Testis (tissue), 3 donors: ENCODE results near the gene KNG1. TPM values are rescaled to one million over a fixed set of nuclear protein-coding genes. Genes with fewer than 3 reads are reported as not detected.

Experiments
- DNase-seq: peaks from one replicate; pipeline ENCODE4 v3.0.0-alpha.2; 2019
- H3K27ac ChIP-seq, 2 donors: fragments of 200-600 bp; sonication (generic); one replicate each; pipeline ENCODE4 v1.5.1; 2019
- H3K27me3 ChIP-seq: fragments of 200-600 bp; sonication (generic); one replicate; pipeline ENCODE4 v1.5.1; 2019
- H3K36me3 ChIP-seq: fragments of 200-600 bp; sonication (generic); one replicate; pipeline ENCODE4 v1.5.1; 2017; ENCODE audit warnings: low read depth; ENCODE audit errors: missing control alignments
- H3K4me1 ChIP-seq: fragments of 200-600 bp; sonication (generic); one replicate; pipeline ENCODE4 v1.5.1; 2019
- H3K4me3 ChIP-seq, 2 donors: fragments of 200-600 bp; sonication (generic); one replicate each; pipeline ENCODE4 v1.5.1; 2017 to 2019
- H3K9me3 ChIP-seq: fragments of 200-600 bp; sonication (generic); one replicate; pipeline ENCODE4 v1.5.1; 2017
- POLR2A ChIP-seq: fragments of 450-650 bp; IDR thresholded peaks from one replicate; pipeline ENCODE4 v1.6.1; 2017; ENCODE audit warnings: antibody characterized with exemption, mild to moderate bottlenecking, moderate library complexity
- WGBS, 2 donors: methylation state at CpG; one replicate each; pipeline ENCODE4 v1.1.5; 2018; 5-methylcytosine and 5-hydroxymethylcytosine counted together
- intact Hi-C: fragments of 100-400 bp; cut with DNase I; formaldehyde crosslinking; loops from one replicate; pipeline ENCODE4 v1.15.1; 2023; ENCODE audit warnings: low total_unique reads
- polyA plus RNA-seq: library from polyadenylated mRNA; stranded (reverse); fragments of 350-450 nt; fragmentation: Illumina TruSeq; extraction: RNeasy Lipid Tissue Mini Kit (QIAGEN cat#74804); gene quantifications from one replicate; pipeline ENCODE4 v1.2.3, GENCODE V29; 2014; ENCODE audit warnings: low read depth, low replicate concordance; ENCODE audit not compliant: insufficient read depth
- total RNA-seq, 2 donors: library from RNA; depleted of rRNA; stranded (reverse); fragments of >200 nt; gene quantifications; one replicate each; pipeline ENCODE4 v1.2.3, GENCODE V29; 2016
- TF ChIP-seq, protein P1 (sequence below), 3 experiments: fragments of 450-650 bp in 2 of 3; fragments of 200-600 bp in 1 of 3; sonication (generic) in 1 of 3; IDR thresholded peaks; one replicate each; pipeline ENCODE4 v1.5.1; 2016 to 2019; ENCODE audit warnings: antibody characterized with exemption in 3 of 3, mild to moderate bottlenecking in 2 of 3, moderate library complexity in 1 of 3

The KNG1 gene
- total and polyA plus RNA-seq, 3 donors from 2014 or later: 0.31 to 0.43 (median 0.34) TPM

DNA sequence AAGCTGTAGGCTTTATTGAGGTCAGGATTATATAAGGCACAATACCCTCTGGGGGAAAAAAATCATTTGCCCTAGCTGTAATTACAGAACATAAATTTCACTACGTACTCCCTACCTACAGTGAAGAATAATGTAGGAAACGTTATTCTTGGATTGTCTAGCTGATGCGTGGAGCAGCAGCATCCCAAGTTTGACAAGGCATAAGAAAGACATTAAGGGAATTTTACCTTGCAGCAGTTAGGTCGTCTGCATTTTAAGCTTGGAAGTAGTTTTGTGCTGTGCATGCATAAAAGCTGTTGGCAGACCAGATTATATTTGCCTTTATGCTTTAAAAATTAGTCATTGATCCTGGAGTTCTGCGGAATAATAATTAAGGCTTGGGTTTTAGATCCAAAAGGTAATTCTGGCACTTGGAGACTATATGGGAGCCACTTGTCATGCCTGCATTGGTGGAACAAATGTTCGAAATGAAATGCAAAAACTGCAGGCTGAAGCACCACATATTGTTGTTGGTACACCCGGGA lies 68.4 kb downstream of the KNG1 start:
- no peaks in the 10 kb centered on the region for H3K27me3 ChIP-seq
- H3K27ac ChIP-seq: no peak overlapping the region
- H3K9me3 ChIP-seq: no peaks in the 10 kb centered on the region
- no peak for DNase-seq
- intact Hi-C loops: no loop called here
- H3K4me3 ChIP-seq: peak overlapping the region in 1 of 2 donors; percentile 99
- 18 to 31% methylated on average over 7 of the region's 7 CpGs for WGBS, 2 donors
- no peaks in the 10 kb centered on the region for H3K36me3 ChIP-seq
- peaks cover 23% of the 10 kb centered on the region for H3K4me1 ChIP-seq
- TF ChIP-seq POLR2A: no peak
- TF ChIP-seq, protein P1, sequence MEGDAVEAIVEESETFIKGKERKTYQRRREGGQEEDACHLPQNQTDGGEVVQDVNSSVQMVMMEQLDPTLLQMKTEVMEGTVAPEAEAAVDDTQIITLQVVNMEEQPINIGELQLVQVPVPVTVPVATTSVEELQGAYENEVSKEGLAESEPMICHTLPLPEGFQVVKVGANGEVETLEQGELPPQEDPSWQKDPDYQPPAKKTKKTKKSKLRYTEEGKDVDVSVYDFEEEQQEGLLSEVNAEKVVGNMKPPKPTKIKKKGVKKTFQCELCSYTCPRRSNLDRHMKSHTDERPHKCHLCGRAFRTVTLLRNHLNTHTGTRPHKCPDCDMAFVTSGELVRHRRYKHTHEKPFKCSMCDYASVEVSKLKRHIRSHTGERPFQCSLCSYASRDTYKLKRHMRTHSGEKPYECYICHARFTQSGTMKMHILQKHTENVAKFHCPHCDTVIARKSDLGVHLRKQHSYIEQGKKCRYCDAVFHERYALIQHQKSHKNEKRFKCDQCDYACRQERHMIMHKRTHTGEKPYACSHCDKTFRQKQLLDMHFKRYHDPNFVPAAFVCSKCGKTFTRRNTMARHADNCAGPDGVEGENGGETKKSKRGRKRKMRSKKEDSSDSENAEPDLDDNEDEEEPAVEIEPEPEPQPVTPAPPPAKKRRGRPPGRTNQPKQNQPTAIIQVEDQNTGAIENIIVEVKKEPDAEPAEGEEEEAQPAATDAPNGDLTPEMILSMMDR (IDR thresholded peaks at IDR 0.05): no peak

DNA sequence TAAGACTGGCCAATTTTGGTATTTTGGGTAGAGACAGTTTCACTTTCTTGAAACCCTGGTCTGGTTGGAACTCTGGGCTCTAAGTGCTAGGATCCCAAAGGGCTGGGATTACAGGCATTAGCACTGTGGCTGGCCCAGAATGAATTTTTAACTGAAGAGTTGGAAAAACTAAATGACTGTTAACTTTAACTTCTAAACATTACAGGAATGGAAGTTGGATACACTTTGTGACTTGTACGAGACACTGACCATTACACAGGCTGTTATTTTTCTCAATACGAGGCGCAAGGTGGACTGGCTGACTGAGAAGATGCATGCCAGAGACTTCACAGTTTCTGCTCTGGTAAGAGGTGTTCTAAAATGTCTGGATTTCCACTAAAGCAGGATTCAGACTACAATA lies 69.8 kb downstream of the KNG1 start:
- no peak for TF ChIP-seq POLR2A
- TF ChIP-seq, protein P1 (IDR thresholded peaks at IDR 0.05): no peak
- H3K36me3 ChIP-seq: no peaks in the 10 kb centered on the region
- DNase-seq: no peak
- H3K9me3 ChIP-seq: no peaks in the 10 kb centered on the region
- H3K27me3 ChIP-seq: no peaks in the 10 kb centered on the region
- H3K27ac ChIP-seq: no peak overlapping the region
- H3K4me3 ChIP-seq: no peak overlapping the region
- intact Hi-C loops: no loop called here
- H3K4me1 ChIP-seq: peaks cover 23% of the 10 kb centered on the region
- 71 to 75% methylated on average over 3 of the region's 3 CpGs for WGBS, 2 donors

DNA sequence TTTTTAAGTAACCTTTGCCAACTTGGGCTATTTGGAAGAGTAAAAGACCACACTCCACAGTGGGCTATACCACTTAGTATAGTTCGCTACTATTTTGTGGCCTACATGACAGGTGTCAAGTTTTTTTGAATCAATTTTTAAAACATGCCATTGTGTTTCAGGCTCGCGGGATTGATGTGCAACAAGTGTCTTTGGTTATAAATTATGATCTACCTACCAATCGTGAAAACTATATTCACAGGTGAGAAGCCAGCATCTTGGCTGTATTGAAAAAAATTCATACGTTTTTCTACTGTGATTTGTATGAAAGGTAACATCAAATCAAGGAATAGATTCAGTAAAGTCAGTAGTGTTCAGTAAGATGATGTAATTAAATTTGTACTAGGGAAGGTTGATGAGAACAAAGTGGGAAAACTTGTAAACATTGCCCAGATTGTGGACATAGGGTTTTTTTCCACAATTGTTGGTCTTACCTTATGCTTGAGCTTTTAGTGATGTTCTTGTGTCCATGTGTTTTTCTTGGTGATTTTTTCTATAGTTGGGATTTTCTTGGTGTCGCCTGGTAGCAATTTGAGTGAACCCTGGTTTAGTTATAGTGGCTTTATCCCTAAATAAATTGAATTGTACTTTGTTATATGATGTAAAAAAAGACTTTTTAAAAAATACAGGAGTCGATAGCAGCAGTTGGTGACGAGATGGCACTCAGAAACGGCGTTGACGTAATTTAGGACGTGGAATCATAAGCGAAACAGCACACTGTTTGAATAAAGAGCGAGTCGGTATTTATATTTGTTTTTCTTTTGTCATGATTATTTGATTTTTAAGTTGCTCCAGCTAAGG lies 70.7 kb downstream of the KNG1 start:
- Histone ChIP-seq H3K4me1 (peaks cover 23% of the 10 kb centered on the region), H3K9me3 (no peaks in the 10 kb centered on the region), H3K27ac (no peak overlapping the region), H3K4me3 (no peak overlapping the region), H3K27me3 (no peaks in the 10 kb centered on the region), H3K36me3 (no peaks in the 10 kb centered on the region)
- DNase-seq: no peak
- TF ChIP-seq, protein P1 (IDR thresholded peaks at IDR 0.05): no peak
- no peak for TF ChIP-seq POLR2A
- intact Hi-C loops: no loop called here
- WGBS, 2 donors: 83 to 87% methylated on average over 15 of the region's 15 CpGs

DNA sequence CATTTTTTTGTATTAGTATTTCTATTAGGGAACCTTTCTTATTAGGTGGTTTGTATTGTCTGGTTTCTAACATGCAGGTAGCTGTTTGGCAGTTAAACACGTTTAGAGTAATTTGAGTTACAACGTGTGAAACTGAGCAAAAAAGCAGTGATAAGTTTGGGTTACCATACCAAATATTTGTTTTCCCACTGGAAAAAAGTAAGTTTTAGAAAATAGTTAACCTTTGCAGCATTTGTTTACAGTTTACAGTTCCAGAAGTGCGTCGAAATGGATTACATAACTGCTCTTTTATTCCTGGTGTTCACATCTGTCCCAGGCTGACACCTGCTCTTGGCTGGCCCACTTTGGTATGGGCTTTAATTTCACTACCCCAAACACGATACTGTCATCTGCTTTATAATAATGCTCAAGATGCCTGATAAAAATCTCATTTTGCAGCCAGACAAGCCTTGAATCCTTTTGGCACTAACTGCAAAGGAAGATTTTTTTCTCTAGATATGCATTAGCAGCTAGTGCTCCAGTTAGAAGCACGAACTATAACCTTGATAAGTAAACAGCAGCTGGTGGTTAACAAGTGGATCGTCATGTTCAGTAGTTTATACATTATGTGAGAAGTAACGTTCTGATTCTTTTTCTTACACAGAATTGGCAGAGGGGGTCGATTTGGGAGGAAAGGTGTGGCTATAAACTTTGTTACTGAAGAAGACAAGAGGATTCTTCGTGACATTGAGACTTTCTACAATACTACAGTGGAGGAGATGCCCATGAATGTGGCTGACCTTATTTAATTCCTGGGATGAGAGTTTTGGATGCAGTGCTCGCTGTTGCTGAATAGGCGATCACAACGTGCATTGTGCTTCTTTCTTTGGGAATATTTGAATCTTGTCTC lies 71.6 kb downstream of the KNG1 start:
- 55 to 56% methylated on average over 13 of the region's 13 CpGs for WGBS, 2 donors
- Histone ChIP-seq H3K4me1 (peaks cover 23% of the 10 kb centered on the region), H3K4me3 (no peak overlapping the region), H3K27ac (no peak overlapping the region), H3K9me3 (no peaks in the 10 kb centered on the region), H3K36me3 (no peaks in the 10 kb centered on the region), H3K27me3 (no peaks in the 10 kb centered on the region)
- DNase-seq: no peak
- intact Hi-C loops: no loop called here
- TF ChIP-seq, protein P1 (IDR thresholded peaks at IDR 0.05): no peak
- no peak for TF ChIP-seq POLR2A
